ENCODE results near the gene DUSP7. TPM values are rescaled to one million over a fixed set of nuclear protein-coding genes. Genes with fewer than 3 reads are reported as not detected.

Gene DUSP7
- total and polyA plus RNA-seq, 9 of the 15 experiments (the other 6 are each of a cell fraction or from before 2014, with no cell fraction given): 0.45 to 15.8 (median 8.2) TPM

DNA sequence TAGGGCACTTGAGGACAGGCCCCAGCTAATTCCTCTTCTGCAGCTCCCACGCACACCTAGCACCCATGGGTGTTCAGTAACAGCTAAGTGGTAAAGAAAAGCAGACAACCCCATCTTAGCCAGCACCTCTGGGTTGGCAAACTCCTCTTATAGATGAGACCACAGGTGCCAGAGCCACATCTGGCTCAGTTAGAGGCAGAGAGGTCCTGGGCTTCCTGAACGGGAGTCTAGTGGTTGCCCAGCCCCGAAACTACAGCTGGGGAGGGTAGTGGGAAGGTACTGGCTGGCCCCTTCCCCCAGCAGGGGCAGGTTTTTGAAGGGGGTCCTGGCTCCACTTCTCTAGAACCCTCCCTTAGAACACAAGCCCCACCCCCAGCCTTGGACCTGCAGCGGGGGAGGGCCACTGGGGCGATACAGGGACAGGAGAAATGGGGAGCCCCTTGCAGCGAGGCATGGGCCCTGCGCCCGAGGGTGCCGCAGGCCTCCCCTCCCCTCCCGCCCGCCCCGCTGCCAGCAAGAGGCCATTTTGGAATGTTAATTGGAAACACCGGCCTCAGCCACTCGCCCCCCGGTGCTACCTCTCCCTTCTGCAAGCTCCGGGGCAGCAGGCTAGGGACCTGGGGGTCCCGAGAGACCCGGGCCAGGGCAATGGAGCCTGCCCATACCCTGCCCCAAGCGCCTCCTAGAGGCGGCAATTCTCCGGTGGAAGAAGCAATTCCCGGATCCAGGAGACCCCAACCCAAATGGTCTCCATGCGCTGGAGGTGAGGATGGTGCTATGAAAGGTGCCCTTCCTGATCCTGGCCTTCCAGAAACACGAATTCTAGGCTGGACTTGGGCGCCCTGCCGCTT, 1.5 kb downstream of the DUSP7 start:
- ChIA-PET POLR2A (interaction anchor here (0.9 to 1.1 kb wide), 3 partner anchors 10 to 100 kb away, joined by 3 to 8 read pairs (median 3); partner anchors contain the start of gene POC1A), CTCF (ENCODE audit: low intra/inter-chr PET ratio) (interaction anchor here (0.5 to 2.9 kb wide), 3 partner anchors 53 to 90 kb away, joined by 3 to 7 read pairs (median 4); no protein-coding TSS in a partner anchor)
- FAIRE-seq: no peak
- H3K9ac ChIP-seq (ENCODE audit: insufficient read depth in 1 of 2, low read depth in 2 of 2, low read length in 2 of 2): peak overlapping the region; percentile 70 to 95
- no peak for ATAC-seq
- no TSS peak for BruUV-seq (replicated peaks)
- H3K27me3 ChIP-seq (ENCODE audit: control insufficient read depth in 2 of 2, insufficient read depth in 2 of 2, low read length in 2 of 2): no peaks in the 10 kb centered on the region
- in situ Hi-C loops (cut with MboI) (no loop called here), intact Hi-C loops (cut with micrococcal nuclease) (loop anchor here (5.0 kb wide), 1 partner anchor 53 kb away; no protein-coding TSS in a partner anchor)
- H3K4me2 ChIP-seq (ENCODE audit: insufficient read depth, low read length): peak overlapping the region; percentile 79
- DNase-seq (ENCODE audit: extremely low read depth in 1 of 4, low spot score in 3 of 4): peak in 2 of 4 experiments; percentile 20 to 31
- peak overlapping the region; percentile 73 for H3K27ac ChIP-seq (ENCODE audit: extremely low read depth, low read depth, low read length)
- H2AFZ ChIP-seq (ENCODE audit: low read depth, low read length): peak overlapping the region; percentile 59; the same call in 1 of the 2 replicates
- peaks cover 19 to 57% of the 10 kb centered on the region in 2 experiments; a peak in 4 of 5 replicates for H3K4me1 ChIP-seq (replicated peaks in 1 of 2; ENCODE audit: control insufficient read depth in 2 of 2, insufficient read depth in 2 of 2, low read length in 2 of 2)
- H3K79me2 ChIP-seq (ENCODE audit: control insufficient read depth, insufficient read depth, low read length): peaks cover 44% of the 10 kb centered on the region
- peaks cover 45% of the 10 kb centered on the region; the same call in 2 of the 3 replicates for H3K36me3 ChIP-seq (ENCODE audit: control insufficient read depth, insufficient read depth, low read length)
- no peaks in the 10 kb centered on the region for H3K9me3 ChIP-seq (replicated peaks; ENCODE audit: control insufficient read depth, insufficient read depth, low read depth, low read length)
- peaks cover 6% of the 10 kb centered on the region; the same call in 1 of the 2 replicates for H4K20me1 ChIP-seq (replicated peaks; ENCODE audit: control insufficient read depth, insufficient read depth, low read length)
- TF ChIP-seq IFI16 (CRISPR knock-in tag; IDR thresholded peaks at IDR 0.05) (no peak), ZBTB7A (IDR thresholded peaks at IDR 0.05; ENCODE audit: borderline replicate concordance, control insufficient read depth, low read depth, low read length) (peak; percentile 87), CTBP1 (IDR thresholded peaks at IDR 0.05; ENCODE audit: borderline replicate concordance) (no peak), YY1 (IDR thresholded peaks at IDR 0.05; ENCODE audit: borderline replicate concordance in 1 of 3, control insufficient read depth in 1 of 3, extremely low read depth in 1 of 3, insufficient read depth in 3 of 3, insufficient read length in 1 of 3, insufficient replicate concordance in 2 of 3, low read depth in 1 of 3, low read length in 2 of 3) (peak in 2 of 3 experiments; percentile 49 to 65)
- TF ChIP-seq, protein P1, sequence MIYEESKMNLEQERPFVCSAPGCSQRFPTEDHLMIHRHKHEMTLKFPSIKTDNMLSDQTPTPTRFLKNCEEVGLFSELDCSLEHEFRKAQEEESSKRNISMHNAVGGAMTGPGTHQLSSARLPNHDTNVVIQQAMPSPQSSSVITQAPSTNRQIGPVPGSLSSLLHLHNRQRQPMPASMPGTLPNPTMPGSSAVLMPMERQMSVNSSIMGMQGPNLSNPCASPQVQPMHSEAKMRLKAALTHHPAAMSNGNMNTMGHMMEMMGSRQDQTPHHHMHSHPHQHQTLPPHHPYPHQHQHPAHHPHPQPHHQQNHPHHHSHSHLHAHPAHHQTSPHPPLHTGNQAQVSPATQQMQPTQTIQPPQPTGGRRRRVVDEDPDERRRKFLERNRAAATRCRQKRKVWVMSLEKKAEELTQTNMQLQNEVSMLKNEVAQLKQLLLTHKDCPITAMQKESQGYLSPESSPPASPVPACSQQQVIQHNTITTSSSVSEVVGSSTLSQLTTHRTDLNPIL (CRISPR knock-in tag; IDR thresholded peaks at IDR 0.05): no peak
- TF ChIP-seq, protein P2, sequence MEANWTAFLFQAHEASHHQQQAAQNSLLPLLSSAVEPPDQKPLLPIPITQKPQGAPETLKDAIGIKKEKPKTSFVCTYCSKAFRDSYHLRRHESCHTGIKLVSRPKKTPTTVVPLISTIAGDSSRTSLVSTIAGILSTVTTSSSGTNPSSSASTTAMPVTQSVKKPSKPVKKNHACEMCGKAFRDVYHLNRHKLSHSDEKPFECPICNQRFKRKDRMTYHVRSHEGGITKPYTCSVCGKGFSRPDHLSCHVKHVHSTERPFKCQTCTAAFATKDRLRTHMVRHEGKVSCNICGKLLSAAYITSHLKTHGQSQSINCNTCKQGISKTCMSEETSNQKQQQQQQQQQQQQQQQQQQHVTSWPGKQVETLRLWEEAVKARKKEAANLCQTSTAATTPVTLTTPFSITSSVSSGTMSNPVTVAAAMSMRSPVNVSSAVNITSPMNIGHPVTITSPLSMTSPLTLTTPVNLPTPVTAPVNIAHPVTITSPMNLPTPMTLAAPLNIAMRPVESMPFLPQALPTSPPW (CRISPR knock-in tag; IDR thresholded peaks at IDR 0.05): peak; percentile 19; the same call in 1 of the 2 replicates
- TF ChIP-seq, protein P3, sequence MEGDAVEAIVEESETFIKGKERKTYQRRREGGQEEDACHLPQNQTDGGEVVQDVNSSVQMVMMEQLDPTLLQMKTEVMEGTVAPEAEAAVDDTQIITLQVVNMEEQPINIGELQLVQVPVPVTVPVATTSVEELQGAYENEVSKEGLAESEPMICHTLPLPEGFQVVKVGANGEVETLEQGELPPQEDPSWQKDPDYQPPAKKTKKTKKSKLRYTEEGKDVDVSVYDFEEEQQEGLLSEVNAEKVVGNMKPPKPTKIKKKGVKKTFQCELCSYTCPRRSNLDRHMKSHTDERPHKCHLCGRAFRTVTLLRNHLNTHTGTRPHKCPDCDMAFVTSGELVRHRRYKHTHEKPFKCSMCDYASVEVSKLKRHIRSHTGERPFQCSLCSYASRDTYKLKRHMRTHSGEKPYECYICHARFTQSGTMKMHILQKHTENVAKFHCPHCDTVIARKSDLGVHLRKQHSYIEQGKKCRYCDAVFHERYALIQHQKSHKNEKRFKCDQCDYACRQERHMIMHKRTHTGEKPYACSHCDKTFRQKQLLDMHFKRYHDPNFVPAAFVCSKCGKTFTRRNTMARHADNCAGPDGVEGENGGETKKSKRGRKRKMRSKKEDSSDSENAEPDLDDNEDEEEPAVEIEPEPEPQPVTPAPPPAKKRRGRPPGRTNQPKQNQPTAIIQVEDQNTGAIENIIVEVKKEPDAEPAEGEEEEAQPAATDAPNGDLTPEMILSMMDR (IDR thresholded peaks at IDR 0.05 in 2 of 3, conservative IDR thresholded peaks at IDR 0.05 in 1 of 3; ENCODE audit: insufficient read depth in 2 of 3, low read depth in 1 of 3, low read length in 3 of 3): peak in 1 of 3 experiments; percentile 33; a peak in 2 of 6 replicates
- TF ChIP-seq, protein P4, sequence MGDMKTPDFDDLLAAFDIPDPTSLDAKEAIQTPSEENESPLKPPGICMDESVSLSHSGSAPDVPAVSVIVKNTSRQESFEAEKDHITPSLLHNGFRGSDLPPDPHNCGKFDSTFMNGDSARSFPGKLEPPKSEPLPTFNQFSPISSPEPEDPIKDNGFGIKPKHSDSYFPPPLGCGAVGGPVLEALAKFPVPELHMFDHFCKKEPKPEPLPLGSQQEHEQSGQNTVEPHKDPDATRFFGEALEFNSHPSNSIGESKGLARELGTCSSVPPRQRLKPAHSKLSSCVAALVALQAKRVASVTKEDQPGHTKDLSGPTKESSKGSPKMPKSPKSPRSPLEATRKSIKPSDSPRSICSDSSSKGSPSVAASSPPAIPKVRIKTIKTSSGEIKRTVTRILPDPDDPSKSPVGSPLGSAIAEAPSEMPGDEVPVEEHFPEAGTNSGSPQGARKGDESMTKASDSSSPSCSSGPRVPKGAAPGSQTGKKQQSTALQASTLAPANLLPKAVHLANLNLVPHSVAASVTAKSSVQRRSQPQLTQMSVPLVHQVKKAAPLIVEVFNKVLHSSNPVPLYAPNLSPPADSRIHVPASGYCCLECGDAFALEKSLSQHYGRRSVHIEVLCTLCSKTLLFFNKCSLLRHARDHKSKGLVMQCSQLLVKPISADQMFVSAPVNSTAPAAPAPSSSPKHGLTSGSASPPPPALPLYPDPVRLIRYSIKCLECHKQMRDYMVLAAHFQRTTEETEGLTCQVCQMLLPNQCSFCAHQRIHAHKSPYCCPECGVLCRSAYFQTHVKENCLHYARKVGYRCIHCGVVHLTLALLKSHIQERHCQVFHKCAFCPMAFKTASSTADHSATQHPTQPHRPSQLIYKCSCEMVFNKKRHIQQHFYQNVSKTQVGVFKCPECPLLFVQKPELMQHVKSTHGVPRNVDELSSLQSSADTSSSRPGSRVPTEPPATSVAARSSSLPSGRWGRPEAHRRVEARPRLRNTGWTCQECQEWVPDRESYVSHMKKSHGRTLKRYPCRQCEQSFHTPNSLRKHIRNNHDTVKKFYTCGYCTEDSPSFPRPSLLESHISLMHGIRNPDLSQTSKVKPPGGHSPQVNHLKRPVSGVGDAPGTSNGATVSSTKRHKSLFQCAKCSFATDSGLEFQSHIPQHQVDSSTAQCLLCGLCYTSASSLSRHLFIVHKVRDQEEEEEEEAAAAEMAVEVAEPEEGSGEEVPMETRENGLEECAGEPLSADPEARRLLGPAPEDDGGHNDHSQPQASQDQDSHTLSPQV (IDR thresholded peaks at IDR 0.05): no peak
- WGBS (ENCODE audit: insufficient coverage, low coverage, missing lambda C conversion rate): 17% methylated on average over 11 of the region's 26 CpGs
- peak overlapping the region; percentile 60 for H3K4me3 ChIP-seq
- H3K9me1 ChIP-seq (ENCODE audit: control insufficient read depth, insufficient read depth, low read length): no peaks in the 10 kb centered on the region
